Gastrocnemius medialis (tissue), 4 donors: ENCODE results near the gene TMEM39B. TPM values are rescaled to one million over a fixed set of nuclear protein-coding genes. Genes with fewer than 3 reads are reported as not detected.
"Not testable (repeated sequence)": the region's sequence is repeated elsewhere in the genome, so short reads cannot be mapped to it uniquely, and the experiment has no call there.

Experiments
- ATAC-seq, 2 donors: fragments of 150-250 bp; one replicate each; pipeline ENCODE4 v1.9.1; 2016
- DNase-seq, 2 donors: peaks; one replicate each; pipeline ENCODE4 v3.0.0-alpha.2; 2019
- H3K27ac ChIP-seq, 4 donors: fragments of 200-600 bp; sonication (generic); 1 replicate in 1 of 4; 2 replicates in 3 of 4; pipeline ENCODE4 v1.5.1; 2016 to 2018; ENCODE audit warnings: mild to moderate bottlenecking in 2 of 4, moderate library complexity in 1 of 4
- H3K27me3 ChIP-seq, 3 donors: fragments of 200-600 bp; sonication (generic) in 2 of 3; 1 replicate in 1 of 3; 2 replicates in 2 of 3; pipeline versions ENCODE4 v1.5.1 to v1.6.0; 2016 to 2019; ENCODE audit warnings: mild to moderate bottlenecking in 1 of 3, moderate library complexity in 1 of 3
- H3K36me3 ChIP-seq, 2 donors: fragments of 200-600 bp; sonication (generic) in 1 of 2; one replicate each; pipeline ENCODE4 v1.5.1; 2017 to 2018
- H3K4me1 ChIP-seq, 2 donors: fragments of 200-600 bp; sonication (generic) in 1 of 2; one replicate each; pipeline ENCODE4 v1.5.1; 2016 to 2017; ENCODE audit warnings: mild to moderate bottlenecking in 2 of 2
- H3K4me3 ChIP-seq, 4 donors: fragments of 200-600 bp; sonication (generic) in 3 of 4; 1 replicate in 1 of 4; 2 replicates in 3 of 4; pipeline ENCODE4 v1.5.1; 2016 to 2019; ENCODE audit warnings: mild to moderate bottlenecking in 2 of 4
- H3K9me3 ChIP-seq, 3 donors: fragments of 200-600 bp; sonication (generic) in 2 of 3; 1 replicate in 1 of 3; 2 replicates in 2 of 3; pipeline ENCODE4 v1.5.1; 2016 to 2019
- CTCF ChIP-seq, 5 experiments: fragments of 450-650 bp in 3 of 5; fragments of 200-600 bp in 2 of 5; sonication (generic) in 2 of 5; IDR thresholded peaks in 4 of 5; conservative IDR thresholded peaks in 1 of 5; 1 replicate in 4 of 5; 2 replicates in 1 of 5; pipeline ENCODE4 v1.5.1; 2016 to 2019; ENCODE audit warnings: antibody characterized with exemption in 5 of 5, mild to moderate bottlenecking in 3 of 5, moderate library complexity in 3 of 5
- POLR2A ChIP-seq, 2 donors: fragments of 450-650 bp; IDR thresholded peaks; one replicate each; pipeline ENCODE4 v1.6.1; 2017; ENCODE audit warnings: antibody characterized with exemption in 2 of 2, mild to moderate bottlenecking in 2 of 2, moderate library complexity in 2 of 2
- in situ Hi-C, 4 donors: fragments of 200-750 bp; cut with MboI; loops; one replicate each; pipeline versions ENCODE4 v1.15.0 to v1.8.0; 2017; ENCODE audit warnings: low sequenced_read_pairs in 4 of 4
- intact Hi-C: fragments of 100-400 bp; cut with DNase I; formaldehyde crosslinking; loops from one replicate; pipeline ENCODE4 v1.15.1; 2023; ENCODE audit warnings: low total_unique reads
- total RNA-seq, 4 donors: library from RNA; depleted of rRNA; stranded (reverse); fragments of >200 nt; gene quantifications; one replicate each; pipeline versions ENCODE4 v1.1.0 to v1.2.3, GENCODE V29; 2016

The TMEM39B gene
- total RNA-seq, 4 donors from 2014 or later: 2.5 to 11.1 (median 6.7) TPM

GRCh38 chr1:32116531-32116930 is 43.8 kb downstream of the TMEM39B start:
- Histone ChIP-seq H3K27me3 (no peaks in the 10 kb centered on the region), H3K27ac (peak overlapping the region in 3 of 4 donors; percentile 10 to 76 (median 46)), H3K36me3 (no peaks in the 10 kb centered on the region), H3K4me1 (peaks cover 37 to 38% of the 10 kb centered on the region in 2 donors), H3K4me3 (no peak overlapping the region), H3K9me3 (no peaks in the 10 kb centered on the region)
- ATAC-seq (no peak), DNase-seq (no peak)
- in situ Hi-C loops (no loop called here), intact Hi-C loops (no loop called here)
- TF ChIP-seq POLR2A (IDR thresholded peaks at IDR 0.05) (no peak), CTCF (IDR thresholded peaks at IDR 0.05 in 4 of 5, conservative IDR thresholded peaks at IDR 0.05 in 1 of 5) (no peak)

- Histone ChIP-seq H3K4me1 (peaks cover 30 to 31% of the 10 kb centered on the region in 2 donors), H3K36me3 (no peaks in the 10 kb centered on the region), H3K27ac (no peak overlapping the region), H3K4me3 (no peak overlapping the region), H3K9me3 (no peaks in the 10 kb centered on the region), H3K27me3 (no peaks in the 10 kb centered on the region)
- ATAC-seq: no peak
- in situ Hi-C loops (no loop called here), intact Hi-C loops (no loop called here)
- DNase-seq: no peak
- TF ChIP-seq CTCF (IDR thresholded peaks at IDR 0.05 in 4 of 5, conservative IDR thresholded peaks at IDR 0.05 in 1 of 5) (no peak), POLR2A (IDR thresholded peaks at IDR 0.05) (no peak)
Observed at GRCh38 chr1:32122151-32122550, 49.4 kb downstream of the TMEM39B start.

- H3K4me3 ChIP-seq, H3K9me3 ChIP-seq, ATAC-seq, in situ Hi-C loops, intact Hi-C loops, H3K27me3 ChIP-seq, H3K27ac ChIP-seq, H3K36me3 ChIP-seq, DNase-seq: not testable (repeated sequence)
- peaks cover 40 to 41% of the 10 kb centered on the region in 2 donors for H3K4me1 ChIP-seq
Observed at GRCh38 chr1:32123361-32123760, 50.6 kb downstream of the TMEM39B start.

GRCh38 chr1:32125313-32125712 is 52.6 kb downstream of the TMEM39B start:
- no peak for DNase-seq
- ATAC-seq: no peak
- Histone ChIP-seq H3K4me1 (peaks cover 58 to 61% of the 10 kb centered on the region in 2 donors), H3K27me3 (no peaks in the 10 kb centered on the region), H3K36me3 (no peaks in the 10 kb centered on the region), H3K4me3 (no peak overlapping the region), H3K27ac (no peak overlapping the region), H3K9me3 (no peaks in the 10 kb centered on the region)
- TF ChIP-seq POLR2A (IDR thresholded peaks at IDR 0.05) (no peak), CTCF (IDR thresholded peaks at IDR 0.05 in 4 of 5, conservative IDR thresholded peaks at IDR 0.05 in 1 of 5) (no peak)
- intact Hi-C loops: no loop called here
- in situ Hi-C loops: no loop called here

- Histone ChIP-seq H3K36me3 (no peaks in the 10 kb centered on the region), H3K27me3 (no peaks in the 10 kb centered on the region), H3K4me3 (no peak overlapping the region), H3K4me1 (peaks cover 53 to 54% of the 10 kb centered on the region in 2 donors), H3K9me3 (no peaks in the 10 kb centered on the region), H3K27ac (peak overlapping the region in 1 of 4 donors; percentile 35)
- no peak for TF ChIP-seq CTCF (IDR thresholded peaks at IDR 0.05 in 4 of 5, conservative IDR thresholded peaks at IDR 0.05 in 1 of 5)
- no peak for DNase-seq
- in situ Hi-C loops (no loop called here), intact Hi-C loops (no loop called here)
- ATAC-seq: no peak
Observed at GRCh38 chr1:32126770-32127169, 54.0 kb downstream of the TMEM39B start.
